Panc1 (cell line): Measurements from ENCODE around the gene SULT1C2.

Experiments used
- SIN3A ChIP-seq: IDR thresholded peaks from 2 replicates; pipeline ENCODE4 v1.6.1; 2012; ENCODE audit warnings: low read depth, mild to moderate bottlenecking, low read length, moderate library complexity, borderline replicate concordance; ENCODE audit not compliant: insufficient read depth
- TCF7L2 ChIP-seq: IDR thresholded peaks from 2 replicates; pipeline ENCODE4 v1.6.1; 2011; ENCODE audit warnings: mild to moderate bottlenecking, low read depth, low read length, inconsistent platforms
- TF ChIP-seq, protein P1 (sequence below): fragments of 450-650 bp; IDR thresholded peaks from 2 replicates; pipeline ENCODE4 v1.5.1; 2017; ENCODE audit warnings: mild to moderate bottlenecking

DNA sequence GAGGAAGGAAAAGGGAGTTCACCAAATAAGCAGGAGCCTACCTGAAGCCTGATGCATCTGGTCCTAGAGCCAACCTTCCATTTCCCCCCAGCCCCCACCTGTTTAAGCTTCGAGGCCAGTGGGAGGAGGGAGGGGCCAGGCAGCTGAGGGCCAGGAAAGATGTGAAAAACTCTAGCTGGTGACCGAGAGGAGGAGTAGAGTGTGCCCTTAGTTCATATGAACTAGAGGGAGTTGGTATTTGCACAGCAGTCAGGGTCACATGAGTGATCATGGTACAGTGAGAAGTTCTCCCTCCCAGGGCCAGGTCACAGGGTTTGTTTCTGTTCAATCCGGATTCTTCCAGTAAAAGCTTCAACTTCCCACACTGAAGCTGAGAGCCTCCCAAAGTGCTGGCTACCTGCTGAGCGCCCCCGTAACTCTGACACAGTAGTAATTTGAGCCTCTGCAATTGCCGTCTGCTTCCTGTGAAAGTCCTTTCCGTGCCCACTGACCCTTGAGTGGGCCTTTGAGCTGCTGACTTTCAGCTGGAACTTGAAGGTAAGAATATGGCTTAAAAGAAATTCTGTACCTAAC lies at the start of gene SULT1C2:
- TF ChIP-seq, protein P1, sequence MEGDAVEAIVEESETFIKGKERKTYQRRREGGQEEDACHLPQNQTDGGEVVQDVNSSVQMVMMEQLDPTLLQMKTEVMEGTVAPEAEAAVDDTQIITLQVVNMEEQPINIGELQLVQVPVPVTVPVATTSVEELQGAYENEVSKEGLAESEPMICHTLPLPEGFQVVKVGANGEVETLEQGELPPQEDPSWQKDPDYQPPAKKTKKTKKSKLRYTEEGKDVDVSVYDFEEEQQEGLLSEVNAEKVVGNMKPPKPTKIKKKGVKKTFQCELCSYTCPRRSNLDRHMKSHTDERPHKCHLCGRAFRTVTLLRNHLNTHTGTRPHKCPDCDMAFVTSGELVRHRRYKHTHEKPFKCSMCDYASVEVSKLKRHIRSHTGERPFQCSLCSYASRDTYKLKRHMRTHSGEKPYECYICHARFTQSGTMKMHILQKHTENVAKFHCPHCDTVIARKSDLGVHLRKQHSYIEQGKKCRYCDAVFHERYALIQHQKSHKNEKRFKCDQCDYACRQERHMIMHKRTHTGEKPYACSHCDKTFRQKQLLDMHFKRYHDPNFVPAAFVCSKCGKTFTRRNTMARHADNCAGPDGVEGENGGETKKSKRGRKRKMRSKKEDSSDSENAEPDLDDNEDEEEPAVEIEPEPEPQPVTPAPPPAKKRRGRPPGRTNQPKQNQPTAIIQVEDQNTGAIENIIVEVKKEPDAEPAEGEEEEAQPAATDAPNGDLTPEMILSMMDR = no peak
- TF ChIP-seq SIN3A = no peak
- TF ChIP-seq TCF7L2 = no peak
